GM10847 (cell line): ENCODE measurements around the gene VEZT.

Source experiments
- POLR2A ChIP-seq: IDR thresholded peaks from 2 replicates; pipeline ENCODE4 v1.6.1; 2011; ENCODE audit not compliant: insufficient read length; ENCODE audit errors: extremely low read depth

The VEZT gene

GRCh38 chr12:95265765-95266164, 48.2 kb downstream of the VEZT start:
- no peak for TF ChIP-seq POLR2A

- TF ChIP-seq POLR2A = no peak
Observed at GRCh38 chr12:95266254-95266653, 48.6 kb downstream of the VEZT start.

- TF ChIP-seq POLR2A = no peak
Observed at GRCh38 chr12:95269892-95270291, 52.3 kb downstream of the VEZT start.

GRCh38 chr12:95271465-95271864, 53.9 kb downstream of the VEZT start:
- no peak for TF ChIP-seq POLR2A

GRCh38 chr12:95277139-95277538, 59.5 kb downstream of the VEZT start:
- TF ChIP-seq POLR2A = no peak

GRCh38 chr12:95279856-95280255, 62.2 kb downstream of the VEZT start:
- no peak for TF ChIP-seq POLR2A

- TF ChIP-seq POLR2A = no peak
Observed at GRCh38 chr12:95282266-95282665, 64.7 kb downstream of the VEZT start.

GRCh38 chr12:95283371-95283770, 65.8 kb downstream of the VEZT start:
- no peak for TF ChIP-seq POLR2A

GRCh38 chr12:95286713-95287112, 69.1 kb downstream of the VEZT start:
- no peak for TF ChIP-seq POLR2A

GRCh38 chr12:95291501-95291900, 73.9 kb downstream of the VEZT start:
- no peak for TF ChIP-seq POLR2A

- TF ChIP-seq POLR2A = no peak
Observed at GRCh38 chr12:95298916-95299315, 81.3 kb downstream of the VEZT start.

GRCh38 chr12:95300286-95300685, 82.7 kb downstream of the VEZT start:
- TF ChIP-seq POLR2A = no peak

GRCh38 chr12:95303476-95303875, 85.9 kb downstream of the VEZT start:
- no peak for TF ChIP-seq POLR2A

- no peak for TF ChIP-seq POLR2A
Observed at GRCh38 chr12:95304673-95305198, 87.1 kb downstream of the VEZT start.

GRCh38 chr12:95312656-95313055, 95.0 kb downstream of the VEZT start:
- TF ChIP-seq POLR2A = no peak

- TF ChIP-seq POLR2A = no peak
Observed at GRCh38 chr12:95316798-95317197, 99.2 kb downstream of the VEZT start.

GRCh38 chr12:95318071-95318545, 100.5 kb downstream of the VEZT start:
- TF ChIP-seq POLR2A = no peak
